ENCODE measurements around the gene ARID4B.
A peak's percentile ranks its signal among the peaks of the same experiment; 100 is the strongest.
"Not testable (repeated sequence)": the region's sequence is repeated elsewhere in the genome, so short reads cannot be mapped to it uniquely, and the experiment has no call there.

Gene ARID4B, protein sequence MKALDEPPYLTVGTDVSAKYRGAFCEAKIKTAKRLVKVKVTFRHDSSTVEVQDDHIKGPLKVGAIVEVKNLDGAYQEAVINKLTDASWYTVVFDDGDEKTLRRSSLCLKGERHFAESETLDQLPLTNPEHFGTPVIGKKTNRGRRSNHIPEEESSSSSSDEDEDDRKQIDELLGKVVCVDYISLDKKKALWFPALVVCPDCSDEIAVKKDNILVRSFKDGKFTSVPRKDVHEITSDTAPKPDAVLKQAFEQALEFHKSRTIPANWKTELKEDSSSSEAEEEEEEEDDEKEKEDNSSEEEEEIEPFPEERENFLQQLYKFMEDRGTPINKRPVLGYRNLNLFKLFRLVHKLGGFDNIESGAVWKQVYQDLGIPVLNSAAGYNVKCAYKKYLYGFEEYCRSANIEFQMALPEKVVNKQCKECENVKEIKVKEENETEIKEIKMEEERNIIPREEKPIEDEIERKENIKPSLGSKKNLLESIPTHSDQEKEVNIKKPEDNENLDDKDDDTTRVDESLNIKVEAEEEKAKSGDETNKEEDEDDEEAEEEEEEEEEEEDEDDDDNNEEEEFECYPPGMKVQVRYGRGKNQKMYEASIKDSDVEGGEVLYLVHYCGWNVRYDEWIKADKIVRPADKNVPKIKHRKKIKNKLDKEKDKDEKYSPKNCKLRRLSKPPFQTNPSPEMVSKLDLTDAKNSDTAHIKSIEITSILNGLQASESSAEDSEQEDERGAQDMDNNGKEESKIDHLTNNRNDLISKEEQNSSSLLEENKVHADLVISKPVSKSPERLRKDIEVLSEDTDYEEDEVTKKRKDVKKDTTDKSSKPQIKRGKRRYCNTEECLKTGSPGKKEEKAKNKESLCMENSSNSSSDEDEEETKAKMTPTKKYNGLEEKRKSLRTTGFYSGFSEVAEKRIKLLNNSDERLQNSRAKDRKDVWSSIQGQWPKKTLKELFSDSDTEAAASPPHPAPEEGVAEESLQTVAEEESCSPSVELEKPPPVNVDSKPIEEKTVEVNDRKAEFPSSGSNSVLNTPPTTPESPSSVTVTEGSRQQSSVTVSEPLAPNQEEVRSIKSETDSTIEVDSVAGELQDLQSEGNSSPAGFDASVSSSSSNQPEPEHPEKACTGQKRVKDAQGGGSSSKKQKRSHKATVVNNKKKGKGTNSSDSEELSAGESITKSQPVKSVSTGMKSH (N-terminal part only)

DNA sequence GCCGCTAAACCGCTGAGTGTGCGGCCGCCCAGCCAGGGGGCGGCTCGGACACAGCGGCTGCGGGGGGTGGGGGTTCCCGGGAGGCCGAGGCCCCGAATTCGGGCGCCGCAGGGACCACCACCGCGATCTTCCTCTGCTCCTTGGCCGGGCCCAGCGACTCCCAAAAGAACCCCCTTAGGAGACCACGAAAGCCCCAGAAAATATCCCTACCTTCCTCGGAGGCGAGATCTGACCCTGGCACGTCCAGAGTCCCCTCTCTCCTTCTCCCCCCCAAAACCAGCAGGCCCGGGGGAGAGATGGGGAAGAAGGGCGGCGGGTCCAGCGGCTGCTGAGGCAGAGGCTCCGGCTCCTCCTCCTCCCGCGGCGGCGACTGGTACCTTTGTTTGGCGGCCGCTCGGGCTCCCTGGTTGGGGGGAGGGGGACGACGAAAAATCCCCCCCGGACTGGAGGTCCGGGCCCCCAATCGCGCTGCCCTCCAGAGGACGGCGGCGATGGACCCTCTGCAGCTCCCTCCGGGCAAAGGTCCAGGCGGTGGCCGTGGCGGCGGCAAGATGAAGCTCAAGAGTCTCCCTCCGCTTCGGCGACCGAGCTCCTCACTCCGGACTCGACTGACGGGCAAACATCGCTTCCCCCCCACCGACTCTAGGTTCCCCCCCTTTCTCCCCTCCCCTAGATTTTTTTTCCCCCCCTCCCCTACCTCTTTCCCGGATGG is at the start of gene ARID4B:
TSS of gene ARID4B (minus strand) at position 621 of the 712 bp plus-strand sequence. CDS start 1,260 bp downstream, outside the sequence.
- DNase-seq (ENCODE audit: low spot score) = no peak

DNA sequence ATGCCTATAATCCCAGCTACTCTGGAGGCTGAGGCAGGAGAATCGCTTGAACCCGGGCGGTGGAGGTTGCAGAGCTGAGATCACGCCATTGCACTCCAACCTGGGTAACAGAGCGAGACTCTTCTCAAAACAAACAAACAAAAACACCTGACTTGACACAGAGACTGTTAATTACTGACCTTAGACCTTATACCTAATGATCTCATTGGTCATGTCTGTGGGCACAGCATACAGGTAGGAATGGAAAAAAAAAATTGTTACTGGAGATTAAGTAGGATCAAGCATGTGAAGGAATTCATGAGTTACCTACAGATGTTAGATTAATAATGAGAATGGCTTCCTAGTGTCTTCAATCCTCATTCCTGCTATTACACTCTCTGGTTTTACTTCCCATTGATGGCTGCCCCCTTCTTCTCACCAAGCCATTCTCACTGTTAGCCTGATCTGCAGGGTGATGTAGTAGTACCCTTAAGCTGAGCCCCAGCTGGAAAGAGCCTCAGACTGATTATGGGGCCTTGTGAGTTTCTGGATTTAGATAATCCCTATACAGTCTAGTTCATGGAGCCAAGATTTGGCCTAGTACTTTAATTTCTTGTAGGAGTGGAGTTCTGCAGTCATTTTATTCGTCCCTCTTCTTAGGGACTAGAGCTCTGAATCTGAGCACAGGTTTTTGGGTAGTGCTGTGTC is 48.1 kb upstream of the ARID4B start:
- no peak for DNase-seq (ENCODE audit: low spot score)

DNA sequence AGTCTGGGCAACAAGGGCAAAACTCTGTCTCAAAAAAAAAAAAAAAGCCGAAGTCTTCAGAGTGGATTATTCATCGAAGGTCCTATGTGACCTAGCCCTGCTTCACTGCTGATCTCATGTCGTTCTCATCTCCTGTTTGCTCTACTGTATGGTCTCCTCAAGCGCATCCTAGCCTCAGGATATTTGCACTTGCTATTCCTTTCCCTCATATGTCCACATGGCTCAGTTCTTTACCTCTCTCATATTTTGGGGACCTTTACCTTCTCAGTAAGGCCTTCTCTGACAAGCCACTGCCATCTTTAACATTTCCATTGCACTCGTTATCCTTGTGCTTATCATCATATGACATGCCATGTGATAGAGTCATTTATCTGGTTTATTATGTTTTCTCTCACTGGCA is 41.8 kb upstream of the ARID4B start:
- DNase-seq (ENCODE audit: low spot score) = no peak

DNA sequence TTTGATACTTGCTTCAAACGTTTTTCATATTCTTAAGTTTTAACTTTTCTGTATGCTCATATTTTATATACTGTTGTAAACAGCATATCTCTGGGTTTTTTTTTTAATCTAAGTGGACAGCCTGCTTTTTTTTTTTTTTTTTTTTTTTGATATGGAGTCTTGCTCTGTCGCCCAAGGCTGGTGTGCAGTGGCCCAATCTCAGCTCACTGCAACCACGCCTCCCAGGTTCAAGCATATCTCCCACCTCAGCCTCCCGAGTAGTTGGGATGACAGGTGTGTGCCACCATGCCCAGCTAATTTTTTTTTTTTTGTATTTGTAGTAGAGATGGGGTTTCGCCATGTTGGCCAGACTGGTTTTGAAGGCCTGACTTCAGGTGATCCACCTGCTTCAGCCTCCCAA is 40.4 kb upstream of the ARID4B start:
- DNase-seq (ENCODE audit: low spot score) = no peak

DNA sequence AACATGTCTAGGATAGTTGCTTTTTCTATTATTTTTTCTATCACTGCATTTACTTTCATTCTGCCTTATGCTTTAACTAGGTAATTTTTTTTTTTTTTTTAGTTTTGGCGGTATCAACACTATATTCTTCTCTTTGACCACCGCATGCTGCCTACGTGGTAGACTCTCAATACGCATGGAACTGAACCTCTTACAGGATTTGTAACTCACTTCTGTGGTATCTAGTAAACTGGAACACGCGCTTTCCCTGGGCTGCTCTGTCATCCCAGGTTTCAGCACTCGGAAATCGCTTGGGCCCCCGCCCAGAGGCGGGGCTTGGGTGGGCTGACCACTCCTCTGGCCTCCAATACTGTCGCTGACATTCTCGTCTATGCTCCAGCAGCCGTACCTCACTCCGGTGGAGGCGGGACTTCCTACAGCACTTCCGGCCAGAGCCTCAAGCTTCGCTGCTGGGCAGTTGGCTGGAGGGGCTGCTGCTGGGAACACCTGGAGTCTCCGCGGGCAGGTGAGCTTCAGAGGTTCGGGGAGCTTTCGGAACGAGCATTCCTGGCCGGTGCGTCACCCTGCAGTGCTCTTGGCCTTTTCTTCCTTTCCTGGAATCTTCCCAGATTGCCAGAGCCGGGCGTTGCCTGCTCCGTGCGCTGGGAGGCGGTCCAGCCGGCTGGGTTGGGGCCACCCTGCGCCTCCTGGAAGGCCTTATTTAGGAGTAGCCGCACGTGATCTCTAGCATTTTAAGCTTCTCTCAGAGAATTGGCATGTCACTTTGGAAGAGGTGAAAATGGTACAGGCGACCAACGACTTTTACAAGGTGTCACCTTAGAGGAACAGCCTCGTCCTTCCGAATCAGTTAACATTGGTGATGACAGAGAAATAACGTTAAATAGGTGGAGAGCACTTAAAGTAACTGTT is 39.3 kb upstream of the ARID4B start, which contains the start of gene TBCE:
TSS of gene TBCE (plus strand) at position 428 of the 909 bp plus-strand sequence. CDS start 12,623 bp downstream, outside the sequence.
- DNase-seq (ENCODE audit: low spot score) = peak; percentile 98

DNA sequence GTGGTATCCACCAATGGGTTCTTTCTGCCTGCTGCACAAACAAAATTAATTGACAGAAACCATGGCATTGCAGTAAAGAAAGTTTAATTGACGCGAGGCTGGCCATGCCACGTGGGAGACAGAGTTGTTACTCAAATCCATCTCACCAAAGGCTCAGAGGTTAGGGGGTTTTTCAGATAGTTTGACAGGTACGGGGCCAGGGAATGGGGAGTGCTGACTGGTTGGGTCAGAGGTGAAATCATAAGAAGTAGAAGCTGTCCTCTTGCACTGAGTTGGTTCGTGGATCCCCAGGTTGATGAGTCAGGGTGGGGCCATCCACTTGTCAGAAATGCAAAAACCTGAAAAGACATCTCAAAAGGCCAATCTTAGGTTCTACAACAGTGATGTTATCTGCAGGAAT is 38.3 kb upstream of the ARID4B start:
- no peak for DNase-seq (ENCODE audit: low spot score)

DNA sequence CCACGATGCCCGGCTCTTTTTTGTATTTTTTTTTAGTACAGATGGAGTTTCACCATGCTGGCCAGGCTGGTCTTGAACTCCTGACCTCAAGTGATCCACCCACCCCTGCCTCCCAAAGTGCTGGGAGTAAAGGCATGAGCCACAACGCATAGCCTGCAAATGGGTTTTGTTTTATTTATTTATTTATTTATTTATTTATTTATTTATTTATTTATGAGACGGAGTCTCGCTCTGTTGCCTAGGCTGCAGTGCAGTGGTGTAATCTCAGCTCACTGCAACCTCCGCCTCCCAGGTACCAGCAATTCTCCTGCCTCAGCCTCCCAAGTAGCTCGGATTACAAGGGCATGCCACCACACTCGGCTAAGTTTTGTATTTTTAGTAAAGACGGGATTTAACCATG is 36.2 kb upstream of the ARID4B start:
- DNase-seq (ENCODE audit: low spot score) = not testable (repeated sequence)

DNA sequence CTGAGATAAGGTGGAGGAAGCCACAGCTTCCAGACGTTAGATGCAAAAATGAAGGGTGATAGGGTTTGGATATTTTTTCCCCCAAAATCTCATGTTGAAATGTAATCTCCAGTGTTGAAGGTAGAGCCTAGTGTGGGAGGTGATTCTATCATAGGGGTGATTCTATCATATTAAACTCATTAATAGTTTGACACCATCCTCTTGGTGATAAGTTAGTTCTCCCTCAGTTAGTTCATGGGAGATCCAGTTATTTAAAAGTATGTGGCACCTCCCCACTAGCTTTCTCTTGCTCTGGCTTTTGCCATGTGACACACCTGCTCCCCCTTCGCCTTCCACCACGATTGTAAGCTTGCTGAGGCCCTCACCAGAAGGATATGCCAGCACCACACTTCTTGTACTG is 30.9 kb upstream of the ARID4B start:
- no peak for DNase-seq (ENCODE audit: low spot score)

DNA sequence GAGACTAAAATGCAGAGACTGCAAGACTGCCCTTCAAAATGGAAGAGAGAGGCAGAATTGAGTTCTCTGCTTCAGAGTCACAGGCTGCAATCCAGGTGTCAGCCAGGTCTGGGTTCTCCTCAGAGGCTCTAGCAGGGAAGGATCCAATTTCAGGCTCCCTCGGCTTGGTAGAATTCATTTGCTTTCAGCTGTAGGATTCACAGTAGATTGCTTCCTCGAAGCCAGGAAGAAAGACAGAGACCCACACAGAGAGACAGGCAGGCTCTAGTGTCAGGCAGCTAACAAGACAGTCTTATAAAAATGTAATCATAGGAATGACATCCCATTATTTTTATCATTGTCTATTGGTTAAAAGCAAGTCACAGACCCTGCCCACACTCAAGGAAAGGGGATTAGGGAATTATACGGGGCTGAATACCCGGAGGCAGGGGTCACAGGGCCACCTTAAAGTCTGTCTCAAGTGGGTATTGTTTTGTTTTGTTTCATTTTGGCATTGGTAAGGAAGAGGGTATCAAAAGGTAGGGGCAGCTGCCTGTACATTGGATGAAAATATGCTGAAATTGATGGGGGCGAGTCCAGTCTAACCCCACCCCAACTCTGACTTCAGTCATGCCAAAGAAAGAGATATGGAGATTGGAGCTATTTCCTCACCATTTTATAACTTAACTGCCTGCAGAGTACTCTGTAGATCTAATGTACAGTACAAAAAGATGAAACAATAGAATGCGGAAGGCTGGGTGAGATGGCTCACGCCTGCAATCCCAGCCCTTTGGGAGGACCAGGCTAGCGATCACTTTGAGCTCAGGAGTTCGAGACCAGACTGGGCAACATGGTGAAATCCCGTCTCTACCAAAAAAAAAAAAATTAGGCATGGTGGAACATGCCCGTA is 29.8 kb upstream of the ARID4B start:
- no peak for DNase-seq (ENCODE audit: low spot score)

DNA sequence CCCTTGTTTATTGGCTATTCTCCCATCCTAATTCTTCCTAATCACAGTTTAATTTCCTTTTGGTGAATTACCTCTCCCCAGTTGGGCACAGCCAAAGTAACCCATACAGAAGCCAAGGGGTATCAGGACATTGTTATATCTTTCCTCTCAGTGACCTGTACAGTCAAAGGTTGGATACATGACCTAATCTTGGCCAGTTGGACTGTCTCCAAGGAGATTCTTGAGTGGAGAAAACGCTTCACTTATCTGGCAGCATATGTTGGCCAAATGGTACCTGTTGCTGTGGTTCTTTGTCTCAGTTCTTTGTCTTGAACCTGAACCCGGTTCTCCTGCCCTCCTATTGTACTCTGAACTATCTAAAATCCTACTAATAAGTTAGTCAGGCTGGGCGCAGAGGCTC is 23.9 kb upstream of the ARID4B start:
- no peak for DNase-seq (ENCODE audit: low spot score)

DNA sequence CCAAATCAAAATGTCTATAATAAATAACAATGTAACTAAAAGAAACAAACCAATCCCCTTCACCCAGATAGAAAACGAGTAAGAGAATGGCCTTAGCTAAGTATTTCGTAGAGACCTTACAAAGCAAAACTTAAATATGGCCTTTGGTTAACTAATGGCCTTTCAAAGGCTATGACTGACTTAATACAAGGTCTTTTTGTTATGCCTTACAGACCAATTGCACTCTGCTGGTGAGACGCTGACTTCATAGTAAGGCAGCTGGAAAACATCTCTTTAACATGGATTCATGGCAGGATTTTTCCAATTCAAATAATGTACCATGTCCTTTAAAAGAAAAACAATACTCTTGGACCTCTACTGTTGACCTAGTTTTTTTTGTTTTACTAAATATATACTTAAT is 23.5 kb upstream of the ARID4B start:
- no peak for DNase-seq (ENCODE audit: low spot score)

DNA sequence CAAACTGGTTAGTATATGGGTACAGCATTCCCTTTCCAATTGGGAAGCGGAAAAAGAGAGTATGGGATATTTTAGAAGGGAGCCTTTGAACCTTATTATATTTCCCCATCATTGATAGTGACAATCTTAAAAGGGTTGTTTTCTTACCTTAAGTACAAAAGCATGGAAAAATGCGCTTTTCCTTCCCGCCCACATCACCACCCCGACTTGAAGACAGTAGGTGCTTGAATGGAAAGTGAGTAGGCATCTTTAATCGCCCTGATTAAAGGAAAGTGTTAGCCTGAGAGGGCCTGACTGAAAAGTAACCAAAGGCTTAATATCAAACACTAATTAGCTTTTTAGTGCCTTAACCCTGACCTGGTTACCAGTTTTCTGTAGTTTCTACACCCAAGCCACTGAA is 15.7 kb upstream of the ARID4B start:
- no peak for DNase-seq (ENCODE audit: low spot score)

DNA sequence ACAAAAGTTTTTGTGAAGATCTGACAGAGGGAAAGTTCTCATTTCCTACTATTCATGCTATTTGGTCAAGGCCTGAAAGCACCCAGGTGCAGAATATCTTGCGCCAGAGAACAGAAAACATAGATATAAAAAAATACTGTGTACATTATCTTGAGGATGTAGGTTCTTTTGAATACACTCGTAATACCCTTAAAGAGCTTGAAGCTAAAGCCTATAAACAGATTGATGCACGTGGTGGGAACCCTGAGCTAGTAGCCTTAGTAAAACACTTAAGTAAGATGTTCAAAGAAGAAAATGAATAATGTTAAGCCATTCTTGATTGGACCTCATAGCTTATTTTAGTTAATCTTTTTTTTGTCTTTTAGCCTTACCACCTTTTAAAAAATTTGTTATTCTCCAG is 14.5 kb upstream of the ARID4B start:
- no peak for DNase-seq (ENCODE audit: low spot score)

DNA sequence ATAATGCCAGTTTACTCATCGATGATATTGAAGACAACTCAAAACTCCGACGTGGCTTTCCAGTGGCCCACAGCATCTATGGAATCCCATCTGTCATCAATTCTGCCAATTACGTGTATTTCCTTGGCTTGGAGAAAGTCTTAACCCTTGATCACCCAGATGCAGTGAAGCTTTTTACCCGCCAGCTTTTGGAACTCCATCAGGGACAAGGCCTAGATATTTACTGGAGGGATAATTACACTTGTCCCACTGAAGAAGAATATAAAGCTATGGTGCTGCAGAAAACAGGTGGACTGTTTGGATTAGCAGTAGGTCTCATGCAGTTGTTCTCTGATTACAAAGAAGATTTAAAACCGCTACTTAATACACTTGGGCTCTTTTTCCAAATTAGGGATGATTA is 14.1 kb upstream of the ARID4B start:
- no peak for DNase-seq (ENCODE audit: low spot score)

DNA sequence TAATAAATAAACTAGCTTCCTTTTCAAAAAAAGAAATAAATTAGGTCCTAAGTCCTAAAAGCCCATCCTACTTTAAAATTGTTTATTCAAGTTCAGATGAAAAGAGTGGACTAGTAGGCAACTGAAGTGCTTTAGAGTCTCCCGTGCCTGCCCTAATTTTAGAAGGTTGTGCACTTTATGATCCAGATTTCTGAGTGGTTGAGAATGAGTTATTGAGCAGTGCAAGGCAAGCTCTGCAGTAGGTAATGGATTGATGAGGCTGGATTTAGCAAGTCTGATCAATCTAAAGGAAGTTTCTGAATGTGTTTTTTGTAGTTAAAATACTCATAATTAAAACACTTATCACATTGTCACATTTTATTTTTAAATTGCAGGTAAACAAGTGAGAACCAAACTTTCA is 13.4 kb upstream of the ARID4B start:
- DNase-seq (ENCODE audit: low spot score) = no peak

DNA sequence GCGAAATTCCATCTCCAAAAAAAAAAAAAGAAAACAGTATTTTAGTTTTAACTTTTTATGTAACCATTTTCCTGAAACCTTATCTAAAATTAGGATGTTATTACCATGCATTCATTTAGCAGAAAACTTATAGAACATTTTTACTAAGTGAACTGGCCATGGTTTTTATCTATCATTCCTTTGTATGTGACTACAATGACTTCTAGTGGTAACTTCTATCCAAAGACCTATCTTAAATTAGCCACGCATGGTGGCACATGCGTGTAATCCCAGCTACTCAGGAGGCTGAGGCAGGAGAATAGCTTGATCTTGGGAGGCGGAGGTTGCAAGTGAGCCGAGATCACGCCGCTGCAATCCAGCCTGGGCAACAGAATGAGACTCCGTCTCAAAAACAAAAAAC is 11.8 kb upstream of the ARID4B start:
- DNase-seq (ENCODE audit: low spot score) = no peak

DNA sequence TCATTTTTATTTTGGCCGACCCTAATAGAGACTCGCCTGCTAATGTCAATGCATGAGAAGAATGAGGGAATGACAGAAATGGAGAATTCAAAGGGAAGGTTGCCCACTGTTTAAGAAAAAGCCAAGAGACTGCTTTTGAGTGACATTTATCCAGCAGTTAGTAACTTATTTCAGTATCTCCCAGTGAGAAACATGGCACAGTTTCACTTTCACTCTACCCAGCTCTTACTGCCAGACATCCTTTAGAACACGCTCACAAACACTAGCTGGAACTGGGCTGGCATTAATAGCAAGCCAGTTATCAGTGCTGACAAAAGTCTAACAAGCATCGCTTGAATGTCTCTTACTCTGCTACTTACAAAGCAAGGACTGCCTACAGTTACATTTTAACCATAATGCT is 8.9 kb upstream of the ARID4B start:
- DNase-seq (ENCODE audit: low spot score) = no peak

DNA sequence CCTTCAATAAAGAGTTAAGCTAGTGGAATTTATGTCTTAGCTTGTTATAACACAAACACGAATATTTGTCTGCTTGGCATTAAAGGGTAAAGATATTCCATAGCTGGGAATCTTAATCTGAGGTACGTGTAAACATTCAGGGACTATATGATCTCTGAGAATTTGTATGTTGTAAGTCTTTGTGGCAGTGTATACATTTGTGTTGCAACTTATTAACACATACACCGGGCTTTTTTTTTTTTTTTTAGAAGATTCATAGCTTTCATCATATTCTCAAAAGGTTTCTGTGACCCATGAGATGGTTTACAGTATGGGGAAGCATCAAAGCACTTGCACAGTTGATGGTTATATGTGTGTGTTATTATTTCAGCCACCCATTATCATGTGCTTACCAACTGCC is 3.4 kb upstream of the ARID4B start:
- no peak for DNase-seq (ENCODE audit: low spot score)

DNA sequence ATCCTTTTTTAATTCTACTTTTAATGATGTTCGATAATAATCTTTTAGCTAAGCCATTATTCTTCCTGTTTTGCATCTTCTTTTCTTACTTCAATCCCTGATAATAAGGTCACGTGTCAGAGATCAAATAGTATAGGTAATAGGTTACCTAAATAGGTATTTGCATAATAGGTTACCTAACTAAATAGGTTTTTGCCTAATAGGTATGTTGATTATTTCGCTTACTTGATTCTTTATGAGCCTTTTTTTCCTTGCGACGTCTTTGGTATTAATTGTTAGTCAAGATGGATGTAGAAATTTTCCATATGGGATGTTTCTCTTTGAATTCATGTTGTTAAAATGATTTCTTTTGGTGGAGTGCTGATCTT is 2.9 kb upstream of the ARID4B start:
- no peak for DNase-seq (ENCODE audit: low spot score)

Data from kidney capillary endothelial cell (primary cell).